DMS153 (cell line): ENCODE measurements around the gene FXN.
A peak's percentile ranks its signal among the peaks of the same experiment; 100 is the strongest.
"Not testable (repeated sequence)": the region's sequence is repeated elsewhere in the genome, so short reads cannot be mapped to it uniquely, and the experiment has no call there.

Source experiments
- DNase-seq: peaks from one replicate; lab custom pipeline; 2025; lab: John Stamatoyannopoulos, UW

The FXN gene

GRCh38 chr9:69027355-69028097 lies 8.0 kb upstream of the FXN start:
- DNase-seq, result peak; percentile 67

- no peak for DNase-seq
Observed at GRCh38 chr9:69028754-69029153, 6.8 kb upstream of the FXN start.

- DNase-seq, result no peak
Observed at GRCh38 chr9:69029535-69029934, 6.0 kb upstream of the FXN start.

- no peak for DNase-seq
Observed at GRCh38 chr9:69030851-69031645, 4.5 kb upstream of the FXN start.

- peak; percentile 18 for DNase-seq
Observed at GRCh38 chr9:69034071-69034470, 1.5 kb upstream of the FXN start.

GRCh38 chr9:69036309-69036708 lies 757 bp downstream of the FXN start:
- no peak for DNase-seq

GRCh38 chr9:69036799-69037198 lies 1.2 kb downstream of the FXN start:
- DNase-seq, result no peak

GRCh38 chr9:69040646-69041045 lies 5.1 kb downstream of the FXN start:
- no peak for DNase-seq

- DNase-seq, result peak; percentile 59
Observed at GRCh38 chr9:69044240-69045219, 9.0 kb downstream of the FXN start.

GRCh38 chr9:69045821-69046220 lies 10.3 kb downstream of the FXN start:
- no peak for DNase-seq

- DNase-seq, result no peak
Observed at GRCh38 chr9:69046723-69047122, 11.2 kb downstream of the FXN start.

- no peak for DNase-seq
Observed at GRCh38 chr9:69047371-69047770, 11.8 kb downstream of the FXN start.

- DNase-seq, result no peak
Observed at GRCh38 chr9:69049094-69049493, 13.5 kb downstream of the FXN start.

GRCh38 chr9:69050936-69051335 lies 15.4 kb downstream of the FXN start:
- DNase-seq, result not testable (repeated sequence)

GRCh38 chr9:69054989-69055388 lies 19.4 kb downstream of the FXN start:
- no peak for DNase-seq

GRCh38 chr9:69056191-69056815 lies 20.8 kb downstream of the FXN start:
- no peak for DNase-seq

- DNase-seq, result no peak
Observed at GRCh38 chr9:69058101-69058500, 22.5 kb downstream of the FXN start.

- DNase-seq, result no peak
Observed at GRCh38 chr9:69060766-69061165, 25.2 kb downstream of the FXN start.

GRCh38 chr9:69062195-69062594 lies 26.6 kb downstream of the FXN start:
- DNase-seq, result no peak

- DNase-seq, result no peak
Observed at GRCh38 chr9:69063839-69064238, 28.3 kb downstream of the FXN start.

- DNase-seq, result no peak
Observed at GRCh38 chr9:69065660-69066059, 30.1 kb downstream of the FXN start.

- DNase-seq, result no peak
Observed at GRCh38 chr9:69066955-69067354, 31.4 kb downstream of the FXN start.
